Skeletal muscle satellite cell (primary cell): ENCODE measurements around the gene GRIA1.

Experiments used
- H3K27me3 ChIP-seq: 2 replicates; pipeline ENCODE4 v1.7.0; 2013; ENCODE audit warnings: low read length; ENCODE audit not compliant: control insufficient read depth, insufficient read depth
- H3K36me3 ChIP-seq: 2 replicates; pipeline ENCODE4 v1.7.0; 2013; ENCODE audit warnings: mild to moderate bottlenecking, control low read depth, low read length; ENCODE audit not compliant: insufficient read depth
- H3K4me1 ChIP-seq: 2 replicates; pipeline ENCODE4 v1.7.0; 2013; ENCODE audit warnings: low read length; ENCODE audit not compliant: control insufficient read depth, insufficient read depth
- H3K4me2 ChIP-seq: 2 replicates; pipeline ENCODE4 v1.7.0; 2013; ENCODE audit warnings: mild to moderate bottlenecking, low read length
- H3K4me3 ChIP-seq: 2 replicates; pipeline ENCODE4 v1.7.0; 2013; ENCODE audit warnings: low read length
- H3K9ac ChIP-seq: 2 replicates; pipeline ENCODE4 v1.7.0; 2013; ENCODE audit warnings: mild to moderate bottlenecking, low read depth, low read length, moderate library complexity
- H3K9me3 ChIP-seq: replicated peaks from 2 replicates; pipeline ENCODE4 v1.7.0; 2013; ENCODE audit warnings: mild to moderate bottlenecking, control low read depth, low read length

Gene GRIA1

GRCh38 chr5:153636670-153637451 is 146.4 kb downstream of the GRIA1 start:
- Histone ChIP-seq H3K4me2 (no peak overlapping the region), H3K27me3 (no peaks in the 10 kb centered on the region), H3K9me3 (no peaks in the 10 kb centered on the region), H3K9ac (no peak overlapping the region), H3K36me3 (no peaks in the 10 kb centered on the region), H3K4me1 (peaks cover 10% of the 10 kb centered on the region), H3K4me3 (no peak overlapping the region)

- H3K27me3 ChIP-seq = no peaks in the 10 kb centered on the region
- H3K4me1 ChIP-seq = no peaks in the 10 kb centered on the region
- H3K9me3 ChIP-seq = no peaks in the 10 kb centered on the region
- H3K4me2 ChIP-seq = no peak overlapping the region
- H3K9ac ChIP-seq = no peak overlapping the region
- H3K4me3 ChIP-seq = no peak overlapping the region
- H3K36me3 ChIP-seq = no peaks in the 10 kb centered on the region
These were observed 149.8 kb downstream of the GRIA1 start for GRCh38 chr5:153640293-153640692.

GRCh38 chr5:153641183-153641688 is 150.8 kb downstream of the GRIA1 start:
- no peaks in the 10 kb centered on the region for H3K4me1 ChIP-seq
- H3K9me3 ChIP-seq = no peaks in the 10 kb centered on the region
- no peak overlapping the region for H3K4me2 ChIP-seq

GRCh38 chr5:153654504-153655200 is 164.2 kb downstream of the GRIA1 start:
- peaks cover 6% of the 10 kb centered on the region for H3K36me3 ChIP-seq
- no peaks in the 10 kb centered on the region for H3K9me3 ChIP-seq
- no peaks in the 10 kb centered on the region for H3K27me3 ChIP-seq
- peaks cover 29% of the 10 kb centered on the region for H3K4me1 ChIP-seq
- H3K4me3 ChIP-seq = no peak overlapping the region
- H3K9ac ChIP-seq = no peak overlapping the region
- H3K4me2 ChIP-seq = no peak overlapping the region

More at GRCh38 chr5:153641183-153641688, 150.8 kb downstream of the GRIA1 start:
- Histone ChIP-seq H3K36me3 (no peaks in the 10 kb centered on the region), H3K4me3 (no peak overlapping the region), H3K9ac (no peak overlapping the region), H3K27me3 (no peaks in the 10 kb centered on the region)

GRCh38 chr5:153655201-153655510 is 164.7 kb downstream of the GRIA1 start:
- H3K27me3 ChIP-seq = no peaks in the 10 kb centered on the region
- H3K36me3 ChIP-seq = peaks cover 6% of the 10 kb centered on the region
- H3K9ac ChIP-seq = no peak overlapping the region
- H3K4me1 ChIP-seq = peaks cover 30% of the 10 kb centered on the region
- no peaks in the 10 kb centered on the region for H3K9me3 ChIP-seq
- no peak overlapping the region for H3K4me3 ChIP-seq
- H3K4me2 ChIP-seq = no peak overlapping the region

GRCh38 chr5:153658149-153658548 is 167.7 kb downstream of the GRIA1 start:
- H3K9me3 ChIP-seq = no peaks in the 10 kb centered on the region
- H3K4me1 ChIP-seq = peaks cover 30% of the 10 kb centered on the region
- no peak overlapping the region for H3K9ac ChIP-seq
- H3K27me3 ChIP-seq = no peaks in the 10 kb centered on the region
- no peak overlapping the region for H3K4me3 ChIP-seq
- no peak overlapping the region for H3K4me2 ChIP-seq
- H3K36me3 ChIP-seq = peaks cover 3% of the 10 kb centered on the region

- Histone ChIP-seq H3K9me3 (no peaks in the 10 kb centered on the region), H3K36me3 (peaks cover 3% of the 10 kb centered on the region), H3K27me3 (no peaks in the 10 kb centered on the region), H3K4me3 (no peak overlapping the region), H3K4me1 (peaks cover 30% of the 10 kb centered on the region), H3K9ac (no peak overlapping the region), H3K4me2 (no peak overlapping the region)
These were observed 168.1 kb downstream of the GRIA1 start for GRCh38 chr5:153658606-153659005.

- Histone ChIP-seq H3K4me2 (no peak overlapping the region), H3K27me3 (no peaks in the 10 kb centered on the region), H3K4me1 (peaks cover 27% of the 10 kb centered on the region), H3K9me3 (no peaks in the 10 kb centered on the region), H3K9ac (no peak overlapping the region), H3K36me3 (peaks cover 3% of the 10 kb centered on the region), H3K4me3 (no peak overlapping the region)
These were observed 168.7 kb downstream of the GRIA1 start for GRCh38 chr5:153659039-153659736.

GRCh38 chr5:153660919-153661318 is 170.4 kb downstream of the GRIA1 start:
- Histone ChIP-seq H3K9me3 (no peaks in the 10 kb centered on the region), H3K4me2 (no peak overlapping the region), H3K27me3 (no peaks in the 10 kb centered on the region), H3K9ac (no peak overlapping the region), H3K4me1 (peaks cover 18% of the 10 kb centered on the region), H3K36me3 (no peaks in the 10 kb centered on the region), H3K4me3 (no peak overlapping the region)

GRCh38 chr5:153661897-153662296 is 171.4 kb downstream of the GRIA1 start:
- Histone ChIP-seq H3K36me3 (no peaks in the 10 kb centered on the region), H3K9me3 (no peaks in the 10 kb centered on the region)

GRCh38 chr5:153670101-153670500 is 179.6 kb downstream of the GRIA1 start:
- Histone ChIP-seq H3K4me2 (no peak overlapping the region), H3K4me3 (no peak overlapping the region), H3K9me3 (no peaks in the 10 kb centered on the region)

More at GRCh38 chr5:153661897-153662296, 171.4 kb downstream of the GRIA1 start:
- no peak overlapping the region for H3K4me3 ChIP-seq
- H3K4me2 ChIP-seq = no peak overlapping the region
- H3K9ac ChIP-seq = no peak overlapping the region
- peaks cover 18% of the 10 kb centered on the region for H3K4me1 ChIP-seq
- no peaks in the 10 kb centered on the region for H3K27me3 ChIP-seq

More at GRCh38 chr5:153670101-153670500, 179.6 kb downstream of the GRIA1 start:
- Histone ChIP-seq H3K36me3 (peaks cover 8% of the 10 kb centered on the region), H3K9ac (no peak overlapping the region), H3K4me1 (peaks cover 12% of the 10 kb centered on the region), H3K27me3 (no peaks in the 10 kb centered on the region)
